ENCODE measurements around the gene SUCLG2. TPM values are rescaled to one million over a fixed set of nuclear protein-coding genes. Genes with fewer than 3 reads are reported as not detected.

Gene SUCLG2
- total RNA-seq, 1 experiment from 2014 or later = 53.5 TPM

DNA sequence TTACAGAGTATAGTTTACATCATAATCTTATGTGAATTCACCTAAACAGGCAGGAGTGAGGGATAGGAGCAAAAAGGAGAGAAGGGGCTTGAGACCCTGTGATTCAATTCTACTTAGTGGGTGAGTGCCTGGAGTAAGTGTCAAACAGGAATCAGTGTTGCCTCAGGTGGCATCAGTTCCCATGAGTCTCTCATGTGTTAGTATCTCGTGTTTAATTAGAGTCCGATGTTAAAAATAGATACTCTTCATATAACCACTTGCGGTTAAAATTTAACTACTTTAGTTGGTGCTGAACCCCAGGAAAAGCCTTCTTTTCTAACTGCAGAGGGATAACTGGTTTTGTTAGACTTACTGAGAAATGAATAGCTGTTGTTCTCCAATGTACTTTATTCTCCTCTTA lies 251.5 kb downstream of the SUCLG2 start:
- no TSS peak for BruUV-seq (replicated peaks)
- Mint-ChIP-seq H3K9me3 (ENCODE audit: unreplicated experiment) (no peaks in the 10 kb centered on the region), H3K36me3 (ENCODE audit: insufficient read depth, unreplicated experiment) (peaks cover under 1% of the 10 kb centered on the region), H3K27ac (ENCODE audit: unreplicated experiment) (no peak overlapping the region), H3K4me3 (ENCODE audit: unreplicated experiment) (no peak overlapping the region), H3K27me3 (ENCODE audit: insufficient read depth, unreplicated experiment) (no peaks in the 10 kb centered on the region), H3K4me1 (ENCODE audit: low read depth, unreplicated experiment) (no peaks in the 10 kb centered on the region)
- no peak overlapping the region for H3K4me3 ChIP-seq (ENCODE audit: low read depth, low read length)
- ChIA-PET CTCF (no interaction called here), POLR2A (no interaction called here)
- H3K27me3 ChIP-seq (replicated peaks; ENCODE audit: control insufficient read depth, insufficient read depth, low read length) = no peaks in the 10 kb centered on the region
- no peak for DNase-seq
- no peak for TF ChIP-seq CTCF (IDR thresholded peaks at IDR 0.05; ENCODE audit: insufficient read depth in 1 of 2, low read depth in 1 of 2, low read length in 1 of 2, severe bottlenecking in 1 of 2, unreplicated experiment in 1 of 2)
- H3K4me1 ChIP-seq = no peaks in the 10 kb centered on the region
- no peaks in the 10 kb centered on the region for H3K9me3 ChIP-seq
- no peaks in the 10 kb centered on the region for H3K36me3 ChIP-seq (ENCODE audit: control insufficient read depth, insufficient read depth, low read length)
- intact Hi-C loops (cut with micrococcal nuclease; ENCODE audit: unreplicated experiment) = no loop called here

GRCh38 chr3:67401921-67402320 lies 252.5 kb downstream of the SUCLG2 start:
- Mint-ChIP-seq H3K27me3 (ENCODE audit: insufficient read depth, unreplicated experiment) (no peaks in the 10 kb centered on the region), H3K9me3 (ENCODE audit: unreplicated experiment) (no peaks in the 10 kb centered on the region), H3K4me1 (ENCODE audit: low read depth, unreplicated experiment) (no peaks in the 10 kb centered on the region), H3K4me3 (ENCODE audit: unreplicated experiment) (no peak overlapping the region), H3K36me3 (ENCODE audit: insufficient read depth, unreplicated experiment) (no peaks in the 10 kb centered on the region), H3K27ac (ENCODE audit: unreplicated experiment) (no peak overlapping the region)
- no peaks in the 10 kb centered on the region for H3K9me3 ChIP-seq
- POLR2A ChIA-PET = no interaction called here
- no peaks in the 10 kb centered on the region for H3K4me1 ChIP-seq
- CTCF ChIA-PET = no interaction called here
- no peak for DNase-seq
- no peak overlapping the region for H3K4me3 ChIP-seq (ENCODE audit: low read depth, low read length)
- H3K27me3 ChIP-seq (replicated peaks; ENCODE audit: control insufficient read depth, insufficient read depth, low read length) = no peaks in the 10 kb centered on the region
- intact Hi-C loops (cut with micrococcal nuclease; ENCODE audit: unreplicated experiment) = no loop called here
- H3K36me3 ChIP-seq (ENCODE audit: control insufficient read depth, insufficient read depth, low read length) = no peaks in the 10 kb centered on the region
- TF ChIP-seq CTCF (IDR thresholded peaks at IDR 0.05; ENCODE audit: insufficient read depth in 1 of 2, low read depth in 1 of 2, low read length in 1 of 2, severe bottlenecking in 1 of 2, unreplicated experiment in 1 of 2) = no peak
- no TSS peak for BruUV-seq (replicated peaks)

GRCh38 chr3:67400476-67400875 lies 253.9 kb downstream of the SUCLG2 start:
- no peaks in the 10 kb centered on the region for H3K27me3 ChIP-seq (replicated peaks; ENCODE audit: control insufficient read depth, insufficient read depth, low read length)
- no peak overlapping the region for H3K4me3 ChIP-seq (ENCODE audit: low read depth, low read length)
- no peak for DNase-seq
- Mint-ChIP-seq H3K4me3 (ENCODE audit: unreplicated experiment) (no peak overlapping the region), H3K36me3 (ENCODE audit: insufficient read depth, unreplicated experiment) (no peaks in the 10 kb centered on the region), H3K27me3 (ENCODE audit: insufficient read depth, unreplicated experiment) (no peaks in the 10 kb centered on the region), H3K9me3 (ENCODE audit: unreplicated experiment) (no peaks in the 10 kb centered on the region), H3K4me1 (ENCODE audit: low read depth, unreplicated experiment) (no peaks in the 10 kb centered on the region), H3K27ac (ENCODE audit: unreplicated experiment) (no peak overlapping the region)
- TF ChIP-seq CTCF (IDR thresholded peaks at IDR 0.05; ENCODE audit: insufficient read depth in 1 of 2, low read depth in 1 of 2, low read length in 1 of 2, severe bottlenecking in 1 of 2, unreplicated experiment in 1 of 2) = no peak
- intact Hi-C loops (cut with micrococcal nuclease; ENCODE audit: unreplicated experiment) = no loop called here
- ChIA-PET CTCF (no interaction called here), POLR2A (no interaction called here)
- BruUV-seq (replicated peaks) = no TSS peak
- H3K9me3 ChIP-seq = no peaks in the 10 kb centered on the region
- no peaks in the 10 kb centered on the region for H3K4me1 ChIP-seq
- no peaks in the 10 kb centered on the region for H3K36me3 ChIP-seq (ENCODE audit: control insufficient read depth, insufficient read depth, low read length)

All from Caco-2 (cell line).